GM19035 (cell line): ENCODE results near the gene NT5DC1.

Experiments used
- ATAC-seq: cut with Tn5 transposase; IDR thresholded peaks from one replicate; pipeline ENCODE4 v1.9.1; 2021; ENCODE audit not compliant: unreplicated experiment

Gene NT5DC1

DNA sequence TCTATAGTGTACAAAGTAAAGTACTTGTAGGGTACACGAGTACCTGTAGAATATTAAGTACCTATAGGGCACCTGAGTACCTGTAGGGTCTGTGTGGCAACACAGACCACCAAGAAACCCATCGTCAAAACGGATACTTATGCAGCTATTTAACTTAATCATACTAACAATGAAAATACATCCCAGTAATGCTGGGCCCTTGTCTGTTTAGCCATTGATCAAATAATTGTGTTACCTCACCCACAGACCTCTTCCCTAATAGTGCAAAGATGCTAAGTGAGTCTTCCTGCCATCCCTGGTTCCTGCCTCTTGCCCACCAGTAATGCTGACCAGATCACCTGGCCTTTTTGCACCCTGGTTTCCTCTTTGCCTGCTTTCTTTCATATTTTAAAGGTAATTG is 32.8 kb downstream of the NT5DC1 start:
- no peak for ATAC-seq

DNA sequence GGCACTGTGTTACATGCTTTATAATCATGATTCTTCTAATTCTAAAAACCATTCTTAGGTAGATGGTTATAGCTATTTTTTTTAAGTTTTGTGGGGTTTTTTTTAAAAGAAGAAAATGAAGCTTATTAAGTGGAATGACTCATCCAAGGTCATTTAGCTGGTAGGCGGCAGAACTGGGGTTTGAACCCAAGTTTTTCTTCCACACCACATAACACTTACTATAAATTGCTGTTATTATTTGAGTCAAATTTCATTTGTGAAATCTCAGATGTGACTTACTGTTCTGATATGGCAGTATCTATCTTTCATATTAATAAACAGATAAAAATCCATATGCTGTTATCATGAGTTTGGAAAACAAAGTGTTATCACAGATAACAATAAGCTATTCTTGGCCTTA is 35.7 kb downstream of the NT5DC1 start:
- ATAC-seq: no peak

DNA sequence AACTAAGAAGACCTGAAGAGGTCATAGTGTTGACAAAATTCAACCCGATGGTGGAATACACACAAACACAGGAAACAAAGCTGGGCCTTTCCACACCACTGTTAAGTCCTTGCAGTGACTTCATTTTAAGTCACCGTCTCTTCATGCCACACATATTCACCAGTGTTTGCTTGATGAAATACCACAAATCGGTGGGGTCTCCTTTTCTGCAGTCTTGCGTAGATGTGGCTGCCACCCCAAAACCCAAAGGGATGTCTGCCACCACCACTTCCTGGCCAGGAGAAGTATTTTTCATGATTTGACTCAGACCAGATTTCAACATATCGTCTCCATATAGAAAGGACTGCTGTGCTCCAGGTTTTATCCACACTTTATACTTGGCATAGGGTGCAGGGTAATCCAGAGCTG is 36.3 kb downstream of the NT5DC1 start:
- ATAC-seq: no peak

DNA sequence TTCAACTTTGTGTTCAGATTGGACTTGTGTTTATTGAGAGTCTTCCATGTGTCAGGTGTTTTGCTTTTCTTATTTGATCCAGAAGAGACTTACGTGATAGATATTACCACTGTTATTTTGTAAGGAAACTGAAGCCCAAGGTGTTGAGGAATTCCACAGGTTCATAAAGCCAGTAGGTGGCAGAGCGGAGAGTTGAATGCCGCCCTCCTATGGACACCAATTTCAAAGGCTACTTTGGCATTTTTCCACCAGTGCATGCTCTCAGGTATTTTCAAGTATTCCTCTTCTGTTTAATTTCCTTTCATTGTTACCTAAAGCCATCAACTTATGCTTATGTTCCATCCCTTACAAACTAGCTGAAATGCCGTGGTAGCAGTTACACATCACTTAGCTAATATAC is 39.3 kb downstream of the NT5DC1 start:
- ATAC-seq: no peak

DNA sequence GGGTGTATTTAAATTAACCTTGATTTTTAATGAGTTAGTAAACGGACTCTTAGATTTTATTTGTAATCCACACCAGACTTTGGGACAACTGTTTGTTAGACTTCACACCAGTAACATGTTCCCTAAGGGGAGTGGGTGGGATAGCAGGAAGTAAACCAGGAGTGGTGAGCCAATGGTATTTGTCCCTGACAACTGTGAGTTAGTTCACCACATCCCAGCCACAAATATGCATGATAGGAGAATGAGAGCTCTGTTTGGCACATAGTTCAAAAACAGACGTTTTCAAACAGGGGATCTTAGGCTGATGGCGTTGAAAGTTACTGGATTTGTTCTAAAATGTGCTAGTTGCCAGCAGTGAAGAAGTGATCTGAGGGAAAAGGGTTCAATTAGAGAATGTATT is 44.0 kb downstream of the NT5DC1 start:
- no peak for ATAC-seq

DNA sequence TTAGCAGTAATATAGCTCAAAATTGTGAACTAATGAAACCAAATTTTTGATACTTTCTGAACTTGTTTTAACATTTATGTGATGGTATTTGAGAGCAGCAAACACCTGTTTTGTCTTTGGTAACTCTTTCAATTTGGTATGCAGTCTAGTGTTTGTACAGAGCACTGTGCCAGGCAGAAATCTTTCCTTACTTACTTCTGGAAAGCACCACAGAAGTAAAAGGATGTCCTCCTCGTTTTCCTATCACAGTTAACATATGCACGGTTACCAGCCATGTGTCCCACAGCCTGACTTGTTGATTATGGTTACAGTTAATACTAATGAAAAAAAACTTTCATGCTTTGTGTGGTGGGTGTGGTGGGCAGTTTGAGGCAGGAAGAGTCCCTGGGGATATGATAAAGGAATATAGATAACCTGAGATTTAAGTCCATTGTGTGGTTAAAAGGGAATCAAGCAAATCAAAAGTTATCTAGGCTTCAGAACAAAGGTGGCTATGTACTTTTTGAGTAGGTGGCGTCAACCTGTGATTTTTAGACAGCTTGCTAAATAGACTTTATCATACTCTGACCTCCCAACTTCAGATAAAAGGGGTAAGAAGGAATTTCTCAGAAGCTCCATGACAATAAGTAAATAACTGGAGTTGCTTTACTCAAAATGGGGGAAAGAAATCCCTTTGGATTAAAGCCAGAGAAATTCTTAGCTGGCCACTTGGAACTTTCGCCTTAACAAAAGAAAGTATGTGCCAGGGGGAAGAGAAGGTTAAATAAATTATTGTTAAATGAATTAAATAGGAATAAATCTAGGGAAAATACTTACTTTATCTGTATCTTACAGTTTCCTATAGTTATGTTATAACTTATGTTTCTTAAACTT is 45.4 kb downstream of the NT5DC1 start:
- no peak for ATAC-seq

DNA sequence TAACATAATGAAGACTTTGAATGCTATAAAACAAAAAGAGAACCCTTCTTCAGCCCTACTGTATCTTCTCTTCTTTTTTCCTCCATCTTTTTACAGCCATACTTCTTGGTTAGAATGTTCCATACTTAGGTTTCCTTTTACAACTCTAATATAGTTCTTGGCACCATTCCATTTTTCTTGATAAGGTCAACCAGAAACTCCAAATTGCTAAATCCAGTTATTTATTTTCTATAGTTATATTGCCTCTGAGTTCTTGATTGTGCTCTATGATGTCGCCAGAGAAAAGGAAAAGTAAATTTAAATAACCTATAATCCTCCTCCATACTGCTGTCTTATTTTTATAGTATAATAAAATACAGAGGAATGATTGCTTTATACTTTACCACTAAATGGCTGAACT is 52.0 kb downstream of the NT5DC1 start:
- ATAC-seq: no peak

DNA sequence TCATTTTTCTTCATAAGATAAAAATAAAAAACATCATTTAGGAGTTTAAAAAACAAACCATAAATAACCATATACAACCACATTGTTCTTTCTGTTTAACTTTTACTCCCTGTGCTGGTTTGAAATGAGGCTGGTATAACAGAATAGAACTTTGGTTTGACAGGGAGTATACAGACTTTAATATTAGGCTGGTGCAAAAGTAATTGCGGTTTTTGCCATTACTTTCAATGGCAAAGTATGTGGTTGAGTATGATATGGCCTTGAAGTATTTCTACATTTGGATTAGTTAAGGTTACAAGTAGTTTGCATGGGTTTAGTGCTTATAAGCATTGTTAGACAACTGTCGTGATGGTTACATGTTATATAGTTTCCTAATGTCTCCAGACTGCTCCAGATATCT is 54.2 kb downstream of the NT5DC1 start:
- ATAC-seq: no peak

DNA sequence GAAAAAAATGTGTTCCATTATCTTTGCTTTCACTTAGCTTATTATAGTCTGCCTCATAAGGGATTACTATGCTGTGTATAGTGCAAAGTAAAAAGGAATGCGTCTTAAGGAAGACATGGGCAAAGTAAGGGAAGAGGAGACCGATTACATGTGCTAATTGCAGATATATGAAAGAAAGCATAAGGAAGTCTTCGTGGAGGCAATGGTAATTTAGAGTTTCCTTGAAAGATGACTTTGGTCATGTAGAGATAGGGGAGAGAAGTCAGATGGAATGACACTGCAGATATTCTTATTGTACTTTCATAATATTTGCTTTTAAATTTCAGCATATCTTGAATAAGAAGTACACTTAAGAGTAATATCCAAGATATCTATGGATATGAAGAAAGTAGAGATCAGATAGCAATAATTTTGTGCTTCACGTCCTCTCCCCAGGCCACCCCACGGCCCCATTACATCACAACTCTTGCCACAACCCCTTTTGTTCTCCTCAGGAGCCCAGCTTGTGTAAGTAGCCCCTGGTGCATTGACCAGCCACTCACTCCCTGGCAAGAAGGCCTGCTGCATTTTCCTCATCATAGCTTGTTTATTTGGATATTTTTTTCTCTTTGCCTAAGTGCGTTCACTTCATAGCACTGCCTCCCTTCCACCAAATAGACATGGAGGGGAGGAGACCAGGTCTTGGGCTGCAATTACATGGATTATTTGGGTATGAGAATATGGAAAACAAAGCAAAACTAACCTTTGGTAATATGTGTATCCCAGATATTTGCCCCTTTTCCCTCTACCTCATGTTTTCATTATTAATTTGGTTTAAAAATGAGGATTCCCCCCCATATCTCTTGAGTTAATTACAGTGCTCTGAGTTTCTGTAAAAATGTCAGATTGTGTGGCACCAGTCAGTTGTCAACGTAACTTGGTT is 56.0 kb downstream of the NT5DC1 start:
- no peak for ATAC-seq

DNA sequence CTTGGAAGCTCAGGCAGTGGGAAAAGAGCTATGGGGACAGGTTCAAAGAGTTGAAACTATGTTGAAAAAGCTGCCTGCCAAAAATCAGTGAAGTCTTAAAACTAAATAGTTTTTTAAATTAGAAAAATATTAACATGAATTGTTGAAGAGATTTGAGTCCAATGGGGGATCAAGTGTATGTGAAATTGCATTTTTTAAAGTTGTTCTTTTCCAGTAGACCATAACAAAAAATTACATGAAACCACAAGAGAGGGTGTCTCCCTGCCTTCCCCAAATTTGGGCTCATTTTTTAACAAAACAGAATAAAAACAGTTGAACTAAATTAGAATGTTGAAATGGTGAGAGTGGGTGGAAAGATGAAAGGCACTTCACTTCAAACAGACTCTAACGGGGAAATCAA is 56.7 kb downstream of the NT5DC1 start:
- ATAC-seq: no peak

DNA sequence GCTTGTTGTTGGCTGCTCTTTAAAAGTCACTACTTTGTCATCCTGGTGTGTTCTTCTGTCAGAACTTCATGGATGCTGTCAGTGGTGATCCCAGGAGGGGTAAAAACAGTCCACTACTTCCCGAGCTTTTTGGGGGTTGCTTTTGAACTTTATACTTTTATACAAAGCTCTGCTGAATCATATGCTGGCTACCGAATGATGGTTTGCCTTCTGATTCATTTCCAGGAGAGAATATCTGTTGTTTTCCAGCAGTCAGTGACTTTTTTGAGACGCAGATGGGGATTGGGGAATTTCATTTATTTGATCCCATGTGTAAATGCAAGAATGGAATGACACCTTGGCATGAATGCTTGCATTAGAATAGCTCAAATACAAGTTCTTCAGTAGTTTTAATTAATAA is 58.0 kb downstream of the NT5DC1 start:
- no peak for ATAC-seq

DNA sequence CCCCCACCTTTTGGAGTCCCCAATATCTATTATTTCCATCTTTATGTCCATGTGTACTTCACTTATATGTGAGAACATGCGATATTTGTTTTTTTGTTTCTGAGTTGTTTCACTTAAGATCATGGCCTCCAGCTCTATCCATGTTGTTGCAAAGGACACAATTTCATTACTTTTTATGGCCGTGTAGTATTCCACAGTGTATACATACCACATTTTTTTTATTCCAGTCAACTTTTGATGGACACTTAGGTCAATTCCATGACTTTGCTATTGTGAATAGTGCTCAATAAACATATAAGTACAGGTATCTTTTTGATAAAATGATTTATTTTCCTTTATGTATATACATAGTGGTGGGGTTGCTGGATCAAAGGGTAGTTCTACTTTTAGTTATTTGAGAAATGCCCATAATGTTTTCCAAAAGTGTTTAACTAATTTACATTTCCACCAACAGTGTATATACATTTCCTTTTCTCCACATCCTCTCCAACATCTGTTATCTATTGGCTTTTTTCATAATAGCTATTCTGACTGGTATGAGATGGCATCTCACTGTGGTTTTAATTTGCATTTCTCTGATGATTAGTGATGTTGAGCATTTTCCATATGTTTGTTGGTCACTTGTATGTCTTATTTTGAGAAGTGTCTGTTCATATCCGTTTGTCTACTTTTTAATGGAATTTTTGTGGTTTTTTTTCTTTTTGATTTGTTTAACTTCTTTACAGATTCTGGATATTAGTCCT is 59.3 kb downstream of the NT5DC1 start:
- no peak for ATAC-seq

DNA sequence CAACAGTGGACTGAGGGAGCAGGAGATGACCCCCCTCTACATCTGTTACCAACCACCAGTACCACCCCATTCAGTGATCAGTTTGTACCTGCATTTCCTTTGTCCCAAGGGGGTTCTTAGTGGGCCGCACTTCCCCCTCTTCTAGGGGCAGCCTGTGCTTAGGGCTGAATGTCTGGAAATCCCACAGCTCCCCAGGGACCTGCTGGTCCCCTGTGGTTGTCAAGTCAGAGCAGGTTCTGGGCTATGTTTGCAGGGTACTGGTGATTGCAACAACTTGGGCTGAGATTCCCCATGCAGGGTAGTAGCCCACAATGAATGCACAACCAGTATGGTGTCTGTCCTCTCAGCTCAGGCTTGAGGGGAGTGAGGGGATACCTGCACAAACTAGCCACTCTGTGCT is 64.9 kb downstream of the NT5DC1 start:
- ATAC-seq: no peak

DNA sequence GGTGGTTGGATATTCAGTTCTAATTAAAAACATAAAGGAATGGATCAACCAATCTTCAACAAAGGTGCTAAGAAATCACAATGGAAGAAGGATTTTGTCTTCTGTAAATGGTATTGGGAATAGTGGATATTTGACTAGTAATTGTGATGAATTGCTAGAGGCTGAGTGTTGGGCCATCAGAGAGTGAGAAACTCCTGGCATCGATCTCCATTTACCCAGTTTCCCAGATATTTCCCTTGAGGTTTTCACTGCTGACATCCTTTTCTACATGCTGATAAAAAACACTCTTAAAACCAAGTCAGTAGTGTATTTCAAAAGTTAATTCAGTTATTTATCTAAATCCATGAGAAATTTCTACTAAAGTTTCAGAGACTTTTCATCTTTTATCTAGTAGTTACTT is 65.7 kb downstream of the NT5DC1 start:
- no peak for ATAC-seq

DNA sequence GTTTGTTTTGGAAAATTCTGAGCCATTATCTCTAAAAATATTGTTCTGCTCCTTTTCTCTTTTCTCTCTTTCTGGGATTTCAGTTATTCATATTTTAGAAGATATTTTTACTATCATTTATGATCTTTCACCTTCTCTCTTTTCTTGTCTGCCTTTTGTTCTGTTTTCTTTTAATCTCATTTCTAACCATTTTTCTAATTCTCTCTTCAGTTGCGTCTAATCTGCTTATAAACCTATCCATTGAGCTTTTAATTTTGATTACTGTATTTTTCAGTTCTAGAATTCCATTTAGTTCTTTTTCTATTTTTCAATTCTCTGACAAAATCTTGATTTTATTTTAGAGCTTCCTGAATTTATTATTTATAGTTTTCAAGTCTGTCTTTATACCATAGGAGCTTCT is 67.5 kb downstream of the NT5DC1 start:
- no peak for ATAC-seq

DNA sequence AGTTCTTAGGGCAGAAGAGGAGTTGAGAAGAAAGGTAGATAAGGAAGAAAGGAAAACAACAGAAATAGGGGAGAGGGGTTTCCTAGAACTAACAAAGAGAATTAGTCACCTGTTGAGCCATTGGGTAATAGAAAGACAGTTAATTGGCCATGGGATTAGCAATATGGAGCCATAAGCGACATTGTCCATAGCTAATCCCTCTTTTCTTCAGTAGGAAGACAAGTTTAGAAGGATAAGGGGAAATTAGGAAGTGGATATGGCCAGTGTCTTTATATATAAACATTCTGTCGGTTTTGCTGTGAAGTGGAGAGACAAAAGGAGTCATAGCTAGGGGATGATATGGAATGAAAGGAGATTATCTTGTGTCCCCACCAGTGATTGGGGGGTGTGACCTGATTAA is 69.2 kb downstream of the NT5DC1 start:
- no peak for ATAC-seq

DNA sequence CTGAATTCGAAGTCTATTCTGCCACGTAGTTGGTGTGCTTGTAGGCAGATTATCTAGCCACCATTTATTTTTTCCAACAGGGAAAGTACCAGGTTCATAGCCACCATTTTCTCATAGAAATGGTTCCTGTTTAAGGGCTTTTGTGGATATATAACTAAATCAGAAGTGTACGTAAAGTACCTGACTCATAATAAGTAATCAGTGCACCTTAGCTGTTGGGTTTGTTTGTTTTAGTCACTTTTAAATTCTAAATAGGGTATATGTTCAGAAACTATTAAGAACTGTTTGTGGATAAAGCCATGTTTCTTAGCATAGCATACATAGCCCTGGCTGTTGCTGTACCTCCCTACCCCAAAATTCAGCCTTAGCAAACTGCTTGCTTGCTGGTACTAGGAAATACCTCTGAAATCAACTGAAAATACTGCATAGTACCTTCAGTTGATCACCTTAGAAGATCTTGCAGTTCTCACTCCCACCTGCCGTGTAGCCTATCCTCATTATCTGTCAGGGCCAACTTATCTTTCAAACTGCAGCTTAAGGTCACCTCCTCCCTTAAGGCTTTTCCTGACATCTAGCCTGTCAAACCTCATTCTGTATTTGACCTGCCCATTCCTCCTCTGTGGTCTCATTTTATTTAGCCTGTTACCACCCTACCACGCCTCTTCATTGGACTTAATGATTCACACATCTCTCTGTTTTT is 69.9 kb downstream of the NT5DC1 start:
- ATAC-seq: no peak

DNA sequence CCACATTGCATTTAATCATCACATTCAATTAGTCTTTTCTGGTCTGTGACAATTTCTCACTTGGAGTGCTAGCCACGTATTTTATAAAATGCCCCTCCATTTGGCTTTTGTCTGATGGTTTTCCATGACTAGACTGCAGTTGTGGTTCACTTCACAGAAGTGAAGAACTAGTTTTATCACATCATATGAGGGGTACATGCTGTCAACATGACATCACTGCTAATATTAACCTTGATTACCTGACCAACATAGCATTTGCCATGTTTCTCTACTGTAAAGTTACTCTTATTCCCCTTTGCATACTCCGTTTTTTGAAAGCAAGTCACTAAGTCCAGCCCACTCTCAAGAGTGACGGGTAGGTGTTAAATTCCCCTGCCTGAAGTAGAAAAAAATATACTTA is 73.3 kb downstream of the NT5DC1 start:
- no peak for ATAC-seq

DNA sequence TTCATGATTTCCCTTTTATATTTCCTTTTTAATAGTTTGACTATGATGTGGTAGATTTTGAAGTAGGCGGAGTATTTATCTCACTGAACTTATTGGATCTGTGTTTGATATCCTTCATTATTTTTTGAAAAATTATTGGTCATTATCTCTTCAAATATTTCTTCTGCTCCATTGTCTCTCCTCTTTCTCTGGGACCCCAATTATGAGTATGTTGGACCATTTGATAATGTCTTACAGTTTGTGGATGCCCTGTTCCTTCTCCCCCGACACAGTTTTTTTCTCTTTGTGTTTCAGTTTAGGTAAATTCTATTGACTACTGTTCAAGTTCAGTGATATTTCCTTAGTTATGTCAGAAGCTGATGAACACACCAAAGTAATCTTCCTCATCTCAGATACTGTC is 74.7 kb downstream of the NT5DC1 start:
- ATAC-seq: no peak

DNA sequence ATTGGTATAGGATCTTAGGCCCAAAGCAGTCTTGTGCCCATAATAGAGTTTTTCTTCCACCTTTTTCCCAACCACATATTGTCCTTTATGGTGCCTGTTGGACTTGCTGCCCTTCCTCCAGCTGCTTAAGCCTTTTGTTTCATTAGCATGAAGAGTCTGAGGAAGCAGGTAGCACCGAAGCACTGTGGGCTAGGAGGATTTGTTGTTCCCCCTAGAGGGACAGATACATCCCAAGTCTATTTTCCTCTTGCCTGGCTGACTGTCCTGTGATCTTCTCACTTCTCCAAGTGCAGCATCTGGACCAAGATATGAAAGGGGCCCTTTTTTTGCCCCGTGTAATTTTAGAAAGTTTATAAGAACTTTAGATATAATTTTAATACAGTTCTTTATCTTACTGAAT is 75.9 kb downstream of the NT5DC1 start:
- no peak for ATAC-seq

DNA sequence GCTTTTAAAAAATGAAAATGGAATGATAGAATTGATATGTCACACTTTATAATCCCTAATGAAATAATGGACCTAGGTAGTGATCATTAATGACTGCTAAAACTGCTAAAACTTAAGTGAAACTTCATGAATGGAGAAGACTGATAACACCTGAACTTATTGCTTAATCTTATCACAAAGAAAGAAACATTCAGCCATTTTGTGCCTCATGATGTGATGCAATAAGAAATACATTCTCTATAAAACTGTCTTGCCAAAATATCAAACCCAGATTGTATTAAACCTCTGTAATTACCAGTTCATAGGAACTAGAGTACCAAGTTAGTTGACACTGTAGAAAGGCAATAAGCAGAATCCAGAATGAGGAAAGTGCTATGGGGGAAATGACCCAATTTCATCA is 79.7 kb downstream of the NT5DC1 start:
- ATAC-seq: no peak
